ENCODE data around the gene SMARCC2. TPM values are rescaled to one million over a fixed set of nuclear protein-coding genes. Genes with fewer than 3 reads are reported as not detected.

The SMARCC2 gene
- total RNA-seq, 1 experiment from 2014 or later = 129 TPM

GRCh38 chr12:56178347-56178746, 10.9 kb downstream of the SMARCC2 start:
- BruUV-seq (replicated peaks) = no TSS peak
- in situ Hi-C loops (cut with HindIII; ENCODE audit: low pct_unique_long_range_greater_than_20kb, low sequenced_read_pairs) = no loop called here
- Histone ChIP-seq H3K27me3 (ENCODE audit: control insufficient read depth, insufficient read depth, low read length) (no peaks in the 10 kb centered on the region), H3K4me1 (ENCODE audit: control insufficient read depth, insufficient read depth, low read length) (no peaks in the 10 kb centered on the region), H3K36me3 (ENCODE audit: control insufficient read depth, insufficient read depth, low read length) (peaks cover 37% of the 10 kb centered on the region), H3K9me3 (ENCODE audit: control insufficient read depth, insufficient read depth, low read depth, low read length) (no peaks in the 10 kb centered on the region), H3K27ac (ENCODE audit: low read length) (no peak overlapping the region), H3K4me3 (ENCODE audit: low read depth in 2 of 2, low read length in 2 of 2) (no peak overlapping the region)
- TF ChIP-seq POLR2AphosphoS5 (IDR thresholded peaks at IDR 0.05; ENCODE audit: low read depth, low read length) (0 out of 2 replicates have a peak, but pooled peaks have one; percentile 31), REST (IDR thresholded peaks at IDR 0.05; ENCODE audit: insufficient read depth in 1 of 2, low read depth in 2 of 2, low read length in 1 of 2) (no peak)
- TF ChIP-seq, protein P1, sequence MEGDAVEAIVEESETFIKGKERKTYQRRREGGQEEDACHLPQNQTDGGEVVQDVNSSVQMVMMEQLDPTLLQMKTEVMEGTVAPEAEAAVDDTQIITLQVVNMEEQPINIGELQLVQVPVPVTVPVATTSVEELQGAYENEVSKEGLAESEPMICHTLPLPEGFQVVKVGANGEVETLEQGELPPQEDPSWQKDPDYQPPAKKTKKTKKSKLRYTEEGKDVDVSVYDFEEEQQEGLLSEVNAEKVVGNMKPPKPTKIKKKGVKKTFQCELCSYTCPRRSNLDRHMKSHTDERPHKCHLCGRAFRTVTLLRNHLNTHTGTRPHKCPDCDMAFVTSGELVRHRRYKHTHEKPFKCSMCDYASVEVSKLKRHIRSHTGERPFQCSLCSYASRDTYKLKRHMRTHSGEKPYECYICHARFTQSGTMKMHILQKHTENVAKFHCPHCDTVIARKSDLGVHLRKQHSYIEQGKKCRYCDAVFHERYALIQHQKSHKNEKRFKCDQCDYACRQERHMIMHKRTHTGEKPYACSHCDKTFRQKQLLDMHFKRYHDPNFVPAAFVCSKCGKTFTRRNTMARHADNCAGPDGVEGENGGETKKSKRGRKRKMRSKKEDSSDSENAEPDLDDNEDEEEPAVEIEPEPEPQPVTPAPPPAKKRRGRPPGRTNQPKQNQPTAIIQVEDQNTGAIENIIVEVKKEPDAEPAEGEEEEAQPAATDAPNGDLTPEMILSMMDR (IDR thresholded peaks at IDR 0.05) = no peak
- ChIA-PET POLR2A (no interaction called here), CTCF (no interaction called here)
- no peak for ATAC-seq
- intact Hi-C loops (cut with micrococcal nuclease; ENCODE audit: unreplicated experiment) = no loop called here
- DNase-seq (ENCODE audit: low read depth, low spot score) = no peak

- TF ChIP-seq REST (IDR thresholded peaks at IDR 0.05; ENCODE audit: insufficient read depth in 1 of 2, low read depth in 2 of 2, low read length in 1 of 2) (no peak), SIN3A (IDR thresholded peaks at IDR 0.05; ENCODE audit: borderline replicate concordance, insufficient read depth, low read depth, low read length) (no peak), POLR2AphosphoS5 (IDR thresholded peaks at IDR 0.05; ENCODE audit: low read depth, low read length) (no peak), TCF7L2 (IDR thresholded peaks at IDR 0.05; ENCODE audit: low read depth, low read length) (no peak)
- TF ChIP-seq, protein P1 (IDR thresholded peaks at IDR 0.05) = no peak
- no peak overlapping the region for H3K27ac ChIP-seq (ENCODE audit: low read length)
- in situ Hi-C loops (cut with HindIII; ENCODE audit: low pct_unique_long_range_greater_than_20kb, low sequenced_read_pairs) (no loop called here), intact Hi-C loops (cut with micrococcal nuclease; ENCODE audit: unreplicated experiment) (no loop called here)
- H3K27me3 ChIP-seq (ENCODE audit: control insufficient read depth, insufficient read depth, low read length) = no peaks in the 10 kb centered on the region
- no peaks in the 10 kb centered on the region for H3K9me3 ChIP-seq (ENCODE audit: control insufficient read depth, insufficient read depth, low read depth, low read length)
- ChIA-PET CTCF (no interaction called here), POLR2A (no interaction called here)
- ATAC-seq (no peak), DNase-seq (ENCODE audit: low read depth, low spot score) (no peak)
- peaks cover 18% of the 10 kb centered on the region for H3K36me3 ChIP-seq (ENCODE audit: control insufficient read depth, insufficient read depth, low read length)
- H3K4me3 ChIP-seq (ENCODE audit: low read depth in 2 of 2, low read length in 2 of 2) = no peak overlapping the region
- no TSS peak for BruUV-seq (replicated peaks)
- no peaks in the 10 kb centered on the region for H3K4me1 ChIP-seq (ENCODE audit: control insufficient read depth, insufficient read depth, low read length)
Observed at GRCh38 chr12:56172839-56173238, 16.4 kb downstream of the SMARCC2 start.

Data from Panc1 (cell line).